SK-N-DZ (cell line): ENCODE measurements around the gene MLN. TPM values are rescaled to one million over a fixed set of nuclear protein-coding genes. Genes with fewer than 3 reads are reported as not detected.
A peak's percentile ranks its signal among the peaks of the same experiment; 100 is the strongest.

Experiments
- DNase-seq: peaks from one replicate; pipeline ENCODE4 v3.0.0-alpha.2; 2015; ENCODE audit warnings: low spot score
- polyA plus RNA-seq, 2 experiments: library from polyadenylated mRNA; depleted of rRNA; stranded (reverse); fragments of >200 nt; gene quantifications; 2 replicates each; pipeline ENCODE4 v1.2.3, GENCODE V29; 2014

The MLN gene, protein sequence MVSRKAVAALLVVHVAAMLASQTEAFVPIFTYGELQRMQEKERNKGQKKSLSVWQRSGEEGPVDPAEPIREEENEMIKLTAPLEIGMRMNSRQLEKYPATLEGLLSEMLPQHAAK
- polyA plus RNA-seq (2014; cell fraction: cytosol; rRNA removed), result not detected in 2 replicates
- polyA plus RNA-seq (2014; cell fraction: nucleus; rRNA removed), result not detected in 2 replicates

DNA sequence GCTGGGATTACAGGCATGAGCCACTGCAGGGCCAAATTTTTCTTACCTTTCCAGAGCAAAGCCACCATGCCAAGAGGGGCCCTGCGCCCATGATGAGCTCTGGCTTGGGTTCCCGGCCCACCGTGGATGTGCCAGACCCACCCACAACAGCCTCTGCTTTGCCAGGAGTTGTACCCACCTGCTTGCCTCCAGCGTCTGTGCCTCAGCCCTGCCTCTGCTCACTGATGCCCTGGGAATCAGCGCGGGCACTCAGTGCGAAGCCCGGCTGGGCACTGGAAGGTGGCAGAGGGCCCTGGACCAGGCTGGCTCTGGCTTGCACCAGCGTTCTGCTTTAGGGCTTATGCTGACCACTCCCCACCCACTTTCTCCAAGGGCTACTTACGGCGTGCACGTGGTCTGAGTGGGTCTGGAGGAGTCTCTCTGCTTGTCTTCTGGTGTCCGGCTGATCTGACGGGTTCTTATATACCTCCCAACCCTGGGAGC lies at the start of gene MLN:
Gene MLN (minus strand): TSS at position 433 of the 483 bp plus-strand sequence. CDS start 2,840 bp downstream, outside the sequence.
- DNase-seq, result no peak

DNA sequence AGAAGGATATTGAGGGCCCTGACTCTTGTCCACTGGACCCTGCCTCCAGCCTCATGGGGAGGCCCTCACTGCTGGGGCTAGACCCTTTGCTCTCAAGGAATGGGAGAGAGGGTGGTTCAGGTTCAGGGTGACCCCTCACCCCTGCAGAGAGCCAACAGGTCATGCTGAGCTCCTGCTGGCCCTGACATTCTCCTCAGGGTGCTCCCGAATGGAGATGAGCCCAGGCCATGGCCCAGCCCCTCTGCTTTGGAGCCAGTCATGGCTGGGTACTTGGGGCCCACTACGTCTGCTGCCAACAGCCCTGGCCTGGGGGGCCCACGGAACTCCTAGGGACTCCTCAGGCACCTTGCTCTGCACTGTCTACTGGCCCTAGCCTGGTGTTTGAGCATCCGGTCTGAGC lies 49.2 kb upstream of the MLN start:
- no peak for DNase-seq

DNA sequence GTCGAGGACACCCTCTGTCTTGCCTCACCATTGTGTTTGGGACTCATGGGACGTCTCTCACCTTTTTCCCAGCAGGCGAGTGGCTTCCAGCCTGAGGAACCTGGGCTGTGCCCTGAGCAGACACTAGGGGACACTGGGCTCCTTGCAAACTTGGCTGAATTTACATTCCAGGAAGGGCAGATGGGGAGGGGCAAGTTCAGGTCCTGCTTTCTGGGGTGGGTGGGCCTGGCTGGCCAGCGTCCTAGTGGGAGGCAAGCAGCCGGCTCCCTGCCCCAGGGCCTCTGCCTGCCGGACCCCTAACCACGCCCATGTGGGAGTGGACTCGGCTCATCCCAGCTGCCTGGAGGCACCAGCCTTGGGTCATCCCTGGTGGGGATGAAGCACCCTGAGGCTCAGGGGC lies 48.2 kb upstream of the MLN start:
- DNase-seq, result peak; percentile 61

DNA sequence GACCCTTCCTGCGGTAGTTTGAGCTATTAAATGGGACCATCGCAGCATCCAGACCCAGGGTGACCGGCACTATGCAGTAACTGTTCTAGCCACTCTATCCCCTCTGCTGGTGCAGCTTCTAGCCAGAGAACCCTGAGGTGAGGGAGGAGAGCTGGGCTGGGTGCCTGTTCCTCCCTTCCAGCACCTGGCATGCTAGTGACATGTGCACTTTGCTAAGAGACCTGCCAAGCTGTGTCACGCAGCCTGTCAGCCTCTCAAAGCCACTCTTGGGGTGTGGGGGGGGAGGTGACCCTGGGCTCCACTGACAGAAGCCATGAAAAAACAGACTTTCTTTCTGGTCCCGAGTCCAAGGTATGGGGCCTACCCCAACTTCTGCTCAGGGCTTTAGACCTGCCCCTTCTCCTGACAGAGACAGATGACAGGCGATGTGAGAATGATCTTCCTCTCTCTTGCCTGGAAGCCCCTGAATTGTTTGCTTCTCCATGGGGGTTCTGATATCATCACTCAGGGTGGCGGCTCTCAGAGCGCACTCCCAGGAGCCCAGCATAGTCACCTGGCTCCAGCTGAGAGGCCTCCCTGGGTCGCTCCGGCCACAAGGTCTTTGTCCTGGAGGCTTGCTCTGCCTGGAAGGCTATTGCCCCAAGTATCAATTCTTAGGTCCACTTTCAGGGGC lies 47.2 kb upstream of the MLN start:
- DNase-seq, result no peak

DNA sequence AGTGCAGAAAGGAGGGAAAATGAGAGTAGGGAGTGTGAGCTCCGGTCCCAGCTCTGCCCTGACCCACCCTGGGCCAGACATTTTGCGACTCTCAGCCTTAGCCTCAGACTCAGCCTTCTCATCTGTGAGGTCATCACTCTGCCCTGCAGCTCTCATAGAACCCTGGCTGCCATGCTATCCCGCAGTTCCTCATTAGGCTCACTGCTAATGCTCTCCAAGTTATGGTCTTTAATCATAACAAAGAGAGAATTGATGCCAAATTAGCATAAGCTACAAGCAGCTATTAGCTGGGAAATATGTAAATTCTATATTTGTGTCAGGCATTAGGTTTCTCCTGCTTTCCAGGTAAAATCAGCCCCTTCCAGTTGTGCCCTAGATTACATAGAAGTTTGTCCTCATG lies 46.5 kb upstream of the MLN start:
- DNase-seq, result no peak

DNA sequence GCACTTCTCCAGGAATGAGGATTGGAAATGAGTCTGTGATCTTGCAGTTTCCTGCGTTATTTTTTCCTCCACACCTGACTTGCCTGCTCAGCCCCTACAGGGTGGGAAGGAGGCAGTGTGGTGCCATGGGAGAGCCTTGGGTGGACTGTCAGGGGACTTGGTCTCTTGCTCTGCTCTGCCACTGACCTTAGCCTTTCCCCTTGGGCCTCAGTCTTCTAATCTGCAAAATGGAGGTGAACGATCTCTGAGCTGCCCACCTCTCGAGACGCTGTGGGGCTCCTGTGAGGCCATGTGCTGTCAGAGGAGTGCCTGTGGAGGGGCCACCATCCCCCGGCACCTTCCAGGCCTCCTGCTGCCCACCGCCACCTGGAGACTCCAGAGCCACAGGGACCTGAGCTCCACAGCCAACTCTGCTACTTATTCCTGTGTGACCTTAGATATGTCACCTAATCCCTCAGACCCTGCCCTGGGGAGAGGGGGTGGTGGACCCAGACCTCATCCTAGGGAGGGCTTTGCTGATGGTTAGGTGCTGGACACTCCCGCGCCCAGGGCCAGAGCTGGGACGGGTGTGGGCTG lies 45.8 kb upstream of the MLN start:
- no peak for DNase-seq

DNA sequence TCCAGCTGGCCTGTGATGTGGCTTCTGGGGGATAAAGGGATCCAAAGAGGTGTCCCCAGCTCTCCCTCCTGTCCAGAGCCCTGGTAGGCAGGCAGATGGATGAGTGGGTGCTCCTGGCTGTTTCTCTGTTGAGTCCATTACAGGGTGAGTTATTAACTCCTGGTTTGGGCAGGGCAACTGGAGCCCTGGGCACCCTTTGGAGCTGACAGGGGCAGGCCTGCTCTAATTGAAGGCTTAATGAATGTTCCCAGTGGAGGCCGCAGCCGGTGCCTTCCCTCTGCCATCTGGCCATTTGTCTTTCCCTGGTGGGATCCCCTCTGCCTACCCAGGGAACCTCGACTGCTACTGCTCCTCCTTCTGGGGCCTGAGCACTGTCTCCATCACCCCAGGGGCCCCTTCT lies 44.7 kb upstream of the MLN start:
- DNase-seq, result no peak

DNA sequence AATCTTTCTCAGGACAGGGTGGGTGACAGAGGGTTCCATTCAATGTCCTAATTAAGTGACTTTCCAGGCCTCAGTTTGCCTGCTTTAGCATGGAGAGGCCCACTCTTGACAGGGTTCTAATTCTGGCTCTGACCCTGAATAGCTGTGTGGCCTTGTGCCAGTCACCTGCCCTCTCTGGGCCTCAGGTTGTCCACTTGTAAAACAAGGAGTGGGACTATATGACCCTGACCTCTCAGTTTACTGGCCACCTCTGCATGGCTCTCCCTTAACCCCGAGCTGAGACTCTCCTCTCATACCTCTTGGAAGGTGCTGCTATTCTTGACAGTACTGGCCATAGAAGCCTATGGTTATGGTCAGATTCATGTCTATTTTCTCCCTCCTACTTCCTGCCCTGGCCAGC lies 44.1 kb upstream of the MLN start:
- no peak for DNase-seq

DNA sequence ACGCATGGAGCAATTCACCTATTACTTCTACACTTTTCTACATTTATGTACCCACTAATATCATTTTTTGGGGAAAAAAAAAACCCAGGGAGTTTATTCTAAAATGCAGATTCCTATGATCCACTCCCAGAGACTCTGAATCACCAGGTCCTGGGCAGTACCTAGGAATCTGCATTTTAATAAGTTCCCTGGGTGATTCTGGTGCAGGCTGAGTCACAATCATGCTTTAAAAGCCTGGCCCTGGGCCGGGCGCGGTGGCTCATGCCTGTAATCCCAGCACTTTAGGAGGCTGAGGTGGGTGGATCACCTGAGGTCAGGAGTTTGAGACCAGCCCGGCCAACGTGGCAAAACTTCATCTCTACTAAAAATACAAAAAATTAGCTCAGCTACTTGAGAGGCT lies 43.3 kb upstream of the MLN start:
- no peak for DNase-seq

DNA sequence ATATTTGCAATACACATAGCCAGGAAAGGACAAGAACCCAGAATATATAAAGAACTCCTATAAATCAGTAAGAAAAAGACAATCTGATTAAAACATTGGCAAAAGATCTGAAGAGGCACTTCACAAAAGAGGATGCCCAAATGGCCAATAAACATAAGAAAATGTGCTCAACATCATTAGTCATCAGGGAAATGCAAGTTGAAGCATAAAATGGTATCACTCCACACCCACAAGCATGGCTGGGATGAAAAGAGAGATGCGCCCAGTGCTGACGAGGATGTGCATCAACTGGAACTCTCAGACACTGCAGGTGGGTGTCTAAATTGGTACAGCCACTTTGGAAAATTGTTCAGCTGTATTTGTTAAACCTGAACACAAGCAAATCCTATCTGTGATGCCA lies 42.4 kb upstream of the MLN start:
- DNase-seq, result no peak

DNA sequence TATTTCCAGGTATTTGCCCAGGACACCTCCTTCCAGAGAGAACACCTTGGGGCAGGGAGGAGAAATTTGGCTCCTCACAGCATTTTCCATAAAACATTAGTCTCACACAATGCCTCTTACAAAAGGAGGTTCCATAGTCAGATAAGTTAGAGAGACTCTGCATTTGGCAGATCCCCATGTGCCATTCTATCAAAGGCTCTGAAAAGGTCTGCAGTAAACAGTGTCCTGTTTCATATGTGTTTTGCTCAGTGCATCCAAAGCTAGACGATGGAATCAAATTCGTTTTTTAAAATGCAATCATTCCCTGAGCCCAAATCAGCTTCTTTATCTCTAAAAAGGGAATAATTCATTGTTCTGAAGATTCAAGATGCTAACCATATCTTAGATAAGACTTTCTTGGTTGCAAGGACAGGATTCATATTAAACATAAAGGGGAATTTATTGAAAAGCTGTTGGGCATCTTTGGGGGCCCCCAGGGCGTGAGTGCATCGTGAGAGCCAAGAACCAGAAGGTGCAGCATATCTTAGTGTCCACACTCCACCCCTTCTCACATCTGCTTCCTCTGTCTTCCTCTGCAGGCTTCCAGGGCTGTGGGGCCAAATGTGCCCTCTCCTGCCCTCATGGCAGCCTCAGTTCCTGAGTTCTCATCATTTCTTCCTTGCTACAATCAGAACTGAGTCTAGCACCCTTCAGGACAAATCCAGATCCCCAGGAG lies 41.4 kb upstream of the MLN start:
- no peak for DNase-seq

DNA sequence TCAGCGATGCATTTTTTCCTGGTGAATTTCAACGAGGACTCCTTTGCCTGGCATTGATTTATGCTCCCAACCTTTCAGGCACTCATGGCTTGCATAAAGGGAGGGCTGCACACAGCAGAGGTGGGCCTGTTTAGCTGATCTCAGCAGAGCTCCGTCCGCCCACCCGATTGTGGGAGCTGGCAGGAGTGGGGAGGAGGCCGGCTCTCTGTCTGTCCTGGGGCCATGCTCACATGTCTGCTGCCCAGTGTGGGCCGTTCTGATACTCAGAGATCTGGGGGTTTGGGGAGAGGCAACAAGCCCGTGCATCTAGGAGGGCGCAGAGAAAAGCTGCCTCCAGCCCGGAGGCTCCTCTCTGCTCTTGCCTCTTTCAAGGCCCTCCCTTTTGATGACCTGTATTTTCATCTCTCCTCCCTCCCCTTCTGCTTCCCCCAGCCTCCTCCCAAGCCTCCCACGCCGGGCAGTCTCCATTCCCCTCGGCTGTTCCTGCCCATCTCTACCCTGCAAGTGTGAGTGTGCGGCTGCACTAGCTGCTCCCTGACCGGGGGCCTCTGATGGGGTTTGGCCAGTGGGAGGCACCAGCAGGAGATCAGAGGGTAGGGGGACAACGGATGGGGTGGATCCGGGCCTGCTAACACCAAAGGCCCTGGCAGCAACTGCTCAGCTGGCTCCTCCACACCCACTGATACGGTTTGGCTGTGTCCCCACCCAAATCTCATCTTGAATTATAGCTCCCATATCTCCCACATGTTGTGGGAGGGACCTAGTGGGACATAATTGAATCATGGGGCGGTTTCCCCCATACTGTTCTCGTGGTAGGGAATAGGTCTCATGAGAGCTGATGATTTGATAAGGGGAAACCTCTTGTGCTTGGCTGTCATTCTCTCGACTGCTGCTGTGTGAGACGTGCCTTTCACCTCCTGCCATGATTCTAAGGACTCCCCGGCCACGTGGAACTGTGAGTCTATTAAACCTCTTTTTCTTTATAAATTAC lies 39.6 kb upstream of the MLN start:
- peak; percentile 94 for DNase-seq

DNA sequence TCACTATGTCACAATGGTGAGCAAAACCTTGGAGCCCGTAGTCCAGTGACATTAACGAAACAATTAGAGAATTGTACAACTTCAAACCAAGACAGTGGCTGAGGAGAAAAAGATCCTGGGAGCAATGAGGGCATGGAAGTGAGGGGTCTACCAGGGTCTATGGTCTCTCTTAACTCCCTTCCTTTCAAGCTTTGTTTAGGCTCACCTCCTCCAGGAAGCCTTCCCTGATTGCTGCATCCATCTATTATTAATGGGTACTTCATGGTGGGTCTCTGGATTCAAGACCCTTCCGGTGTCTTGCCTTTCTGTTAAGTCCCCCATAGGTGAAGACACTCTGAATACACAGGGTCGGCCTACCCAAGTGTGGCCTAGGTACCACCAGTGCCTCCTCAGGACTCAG lies 38.1 kb upstream of the MLN start:
- no peak for DNase-seq

DNA sequence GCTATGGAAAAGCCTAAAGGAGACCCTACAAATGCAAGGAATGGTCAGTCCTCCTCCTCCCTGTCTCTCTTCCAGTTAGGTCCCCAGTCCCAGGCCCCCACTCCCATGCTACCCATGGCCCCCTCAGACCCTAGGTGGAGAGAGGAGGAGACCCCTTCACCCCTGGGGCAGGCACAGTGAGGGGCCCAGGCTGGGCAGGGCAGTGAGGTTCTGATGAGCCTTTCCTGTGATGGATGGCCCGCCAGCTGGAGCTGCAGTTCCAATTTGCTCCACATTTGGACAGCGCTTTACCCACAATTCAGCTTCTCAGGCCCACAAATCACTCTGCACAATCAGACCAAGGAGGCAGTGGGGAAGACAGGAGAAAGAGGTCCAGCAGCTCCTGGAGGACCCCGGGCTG lies 37.3 kb upstream of the MLN start:
- no peak for DNase-seq

DNA sequence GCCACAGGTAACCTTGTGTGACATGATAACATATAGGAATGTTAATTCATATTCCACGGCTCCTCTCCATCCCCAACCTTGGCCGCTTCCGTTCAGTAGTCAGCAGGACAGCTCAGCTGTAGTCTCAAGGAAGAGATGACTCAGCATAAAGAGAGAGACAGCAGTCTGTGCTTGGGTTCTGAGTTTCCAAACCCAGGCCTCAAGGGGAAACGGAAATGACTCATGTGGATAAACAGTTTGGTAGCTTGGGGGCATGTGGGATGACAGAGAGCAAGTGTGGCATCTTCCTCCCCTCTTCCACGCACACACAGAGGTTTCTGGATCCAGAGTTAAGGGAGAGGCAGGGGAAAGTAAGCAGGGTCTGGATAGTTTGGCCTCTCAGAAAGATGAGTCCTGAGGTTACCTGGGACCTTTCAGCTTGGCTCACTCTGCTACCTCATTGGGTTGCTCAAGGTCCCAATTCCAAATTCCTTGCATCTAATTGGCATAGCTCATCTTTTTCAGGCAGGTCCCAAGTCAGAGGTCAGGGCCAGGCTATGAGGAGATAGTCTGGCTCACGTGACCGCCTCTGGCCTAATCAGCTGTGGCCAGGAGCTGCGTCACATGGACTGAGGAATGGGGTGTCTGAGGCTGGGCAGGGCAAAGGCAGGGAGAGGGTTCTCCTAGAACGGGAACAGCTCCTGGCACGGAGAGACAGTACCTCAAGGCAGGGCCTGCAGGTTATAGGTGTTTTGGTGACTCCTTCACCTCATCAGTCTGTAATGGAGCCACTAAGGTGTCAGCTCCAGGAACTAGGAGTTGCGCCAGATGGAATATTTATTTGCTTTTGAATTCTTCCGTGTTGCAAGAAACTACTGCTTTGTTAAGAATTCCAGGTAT lies 36.5 kb upstream of the MLN start:
- peak; percentile 39 for DNase-seq

DNA sequence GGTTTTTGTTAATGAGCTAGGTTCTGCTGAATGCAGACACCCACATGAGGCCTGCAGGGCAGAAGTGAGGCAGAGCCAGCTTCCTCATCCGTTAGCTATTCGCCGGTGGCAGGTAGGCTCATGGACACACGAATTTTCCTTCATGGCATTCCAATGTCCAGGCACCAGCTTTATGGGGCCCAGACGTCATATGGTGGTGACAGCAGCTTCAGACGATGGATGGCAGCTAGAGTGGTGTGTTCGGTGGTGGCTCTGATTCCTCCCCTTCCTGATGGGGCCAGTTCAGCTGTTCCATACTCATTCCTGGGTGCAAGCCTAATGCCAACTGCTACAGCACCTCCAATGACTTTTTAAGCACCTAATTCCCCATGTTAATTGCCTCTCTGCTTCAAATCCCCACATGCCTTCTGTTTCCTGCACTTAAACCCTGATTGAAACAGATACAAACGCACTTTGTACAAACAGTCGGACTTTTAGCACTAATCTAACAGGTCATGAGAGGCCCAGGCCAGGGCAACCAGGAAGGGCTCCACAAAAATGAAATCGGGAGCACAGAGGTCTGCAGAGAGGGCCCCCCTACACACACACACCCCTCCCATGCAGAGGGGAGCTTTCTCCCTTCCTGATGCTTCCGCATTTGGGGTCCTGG lies 35.7 kb upstream of the MLN start:
- no peak for DNase-seq

DNA sequence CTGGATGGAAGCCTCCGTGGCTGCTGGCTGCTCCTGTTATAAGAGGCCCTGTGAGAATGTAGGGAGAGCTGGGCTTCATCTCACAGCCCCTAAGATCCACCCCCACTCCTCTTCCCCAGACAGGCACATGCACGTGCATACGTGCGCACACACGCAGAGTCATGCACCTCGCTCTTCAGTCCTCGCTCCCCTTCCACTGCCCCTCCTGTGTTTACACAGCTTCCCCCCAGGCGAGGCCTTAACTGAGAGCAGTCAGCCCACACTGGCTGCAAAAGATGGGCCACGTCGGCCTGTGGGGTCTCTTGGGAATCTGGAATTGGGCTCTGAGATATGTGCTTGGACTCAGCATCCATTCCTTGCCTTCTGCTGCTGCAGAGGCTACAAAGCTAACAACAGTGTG lies 35.2 kb upstream of the MLN start:
- DNase-seq, result peak; percentile 64

DNA sequence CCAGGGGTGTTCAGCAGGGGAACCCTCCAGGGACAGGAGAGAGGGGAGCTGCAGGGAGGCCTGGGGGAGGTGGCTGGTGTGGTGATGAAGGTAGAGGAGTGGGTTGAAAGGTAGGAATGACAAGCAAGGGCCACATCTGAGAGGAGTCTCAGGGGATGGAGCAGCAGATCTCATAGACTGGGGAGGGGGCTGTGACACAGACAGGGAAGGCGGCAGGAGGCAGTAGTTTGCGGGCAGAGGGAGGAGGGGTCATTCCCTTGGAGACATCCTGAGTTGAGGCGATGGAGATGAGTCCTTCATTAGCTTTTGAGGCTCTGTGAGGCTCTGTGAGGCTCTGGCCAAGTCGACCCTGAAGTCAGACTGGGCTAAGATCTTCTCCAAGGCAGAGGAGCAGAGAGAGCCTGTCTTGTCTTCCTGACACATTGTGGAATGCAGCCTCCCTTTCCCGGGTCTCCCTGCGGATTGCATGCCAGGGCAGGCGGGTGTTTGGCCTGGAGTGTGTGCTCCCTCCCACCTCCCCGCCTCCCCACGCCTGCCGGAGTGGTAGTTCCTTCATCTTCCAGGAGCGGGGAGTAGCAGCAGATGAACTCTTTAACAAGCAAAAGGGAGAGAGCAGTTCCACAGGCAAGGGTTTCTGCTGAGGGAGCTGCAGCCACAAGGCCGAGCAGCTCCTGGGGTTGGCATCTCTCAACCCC lies 34.3 kb upstream of the MLN start:
- DNase-seq, result peak; percentile 36

DNA sequence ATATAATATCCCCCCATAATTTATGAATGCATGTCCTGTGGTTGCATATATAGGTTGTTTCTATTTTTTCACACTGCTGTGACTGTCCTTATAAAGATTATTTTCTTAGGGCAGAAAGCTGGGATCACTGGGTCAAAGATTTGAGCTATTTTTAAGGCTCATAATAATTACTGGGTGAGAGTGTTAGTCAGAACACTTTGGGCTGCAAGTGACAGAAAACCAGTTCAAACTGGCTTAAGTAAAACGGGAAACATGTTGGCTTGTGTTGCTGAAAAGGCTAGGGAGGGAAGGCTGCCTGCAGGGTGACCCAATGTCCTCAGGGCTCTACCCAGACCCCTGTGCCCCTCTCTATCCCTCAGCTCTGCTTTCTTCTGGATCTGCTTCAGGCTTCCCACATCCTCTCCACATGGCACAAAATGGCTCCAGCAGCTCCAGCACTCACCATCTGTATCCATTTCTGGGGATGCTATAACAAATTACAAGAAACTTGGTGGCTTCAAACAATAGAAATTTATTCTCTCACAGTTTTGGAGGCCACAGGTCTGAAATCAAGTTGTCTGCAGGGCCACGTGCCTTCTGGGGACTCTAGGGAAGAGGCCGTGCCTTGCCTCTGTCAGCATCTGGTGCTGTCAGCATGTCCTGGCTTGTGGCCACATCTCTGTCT lies 33.1 kb upstream of the MLN start:
- DNase-seq, result no peak
